Activated naive CD8-positive, alpha-beta T cell treated with anti-CD3 and anti-CD28 coated beads for 36 hours (primary cell): ENCODE results near the gene DNAI1. TPM values are rescaled to one million over a fixed set of nuclear protein-coding genes. Genes with fewer than 3 reads are reported as not detected.

Source experiments
- DNase-seq: peaks from one replicate; pipeline ENCODE4 v3.0.0; 2021
- H3K27ac Mint-ChIP-seq: one replicate; pipeline ENCODE4 v1.8.0; 2022; ENCODE audit warnings: mild to moderate bottlenecking, moderate library complexity, mixed read lengths
- H3K27me3 Mint-ChIP-seq: one replicate; pipeline ENCODE4 v1.8.0; 2022; ENCODE audit warnings: mild to moderate bottlenecking, mixed read lengths
- H3K36me3 Mint-ChIP-seq: one replicate; pipeline ENCODE4 v1.8.0; 2021; ENCODE audit warnings: mild to moderate bottlenecking, mixed read lengths
- H3K4me1 Mint-ChIP-seq: one replicate; pipeline ENCODE4 v1.8.0; 2021; ENCODE audit warnings: mixed read lengths
- H3K4me3 Mint-ChIP-seq: one replicate; pipeline ENCODE4 v1.8.0; 2022; ENCODE audit warnings: mild to moderate bottlenecking, moderate library complexity, mixed read lengths
- H3K9me3 Mint-ChIP-seq: one replicate; pipeline ENCODE4 v1.8.0; 2022; ENCODE audit warnings: mixed read lengths
- total RNA-seq, 2 experiments: library from RNA; stranded (reverse); gene quantifications; one replicate each; pipeline ENCODE4 v1.2.3, GENCODE V29; 2021

The DNAI1 gene
- total RNA-seq, 2 experiments from 2014 or later, result not detected

- peaks cover 9% of the 10 kb centered on the region for H3K4me1 Mint-ChIP-seq
- no peaks in the 10 kb centered on the region for H3K27me3 Mint-ChIP-seq
- H3K9me3 Mint-ChIP-seq, result no peaks in the 10 kb centered on the region
- H3K4me3 Mint-ChIP-seq, result no peak overlapping the region
- H3K27ac Mint-ChIP-seq, result no peak overlapping the region
- no peak for DNase-seq
- no peaks in the 10 kb centered on the region for H3K36me3 Mint-ChIP-seq
These were observed 18.6 kb upstream of the DNAI1 start for GRCh38 chr9:34440017-34440416.

GRCh38 chr9:34442770-34443169 is 15.8 kb upstream of the DNAI1 start:
- Mint-ChIP-seq H3K27me3 (no peaks in the 10 kb centered on the region), H3K36me3 (no peaks in the 10 kb centered on the region)

GRCh38 chr9:34443533-34443932 is 15.1 kb upstream of the DNAI1 start:
- Mint-ChIP-seq H3K36me3 (no peaks in the 10 kb centered on the region), H3K4me1 (peaks cover 9% of the 10 kb centered on the region), H3K27me3 (no peaks in the 10 kb centered on the region), H3K4me3 (no peak overlapping the region), H3K27ac (no peak overlapping the region), H3K9me3 (no peaks in the 10 kb centered on the region)
- no peak for DNase-seq

More at GRCh38 chr9:34442770-34443169, 15.8 kb upstream of the DNAI1 start:
- no peak for DNase-seq
- peaks cover 9% of the 10 kb centered on the region for H3K4me1 Mint-ChIP-seq
- no peak overlapping the region for H3K4me3 Mint-ChIP-seq
- H3K27ac Mint-ChIP-seq, result no peak overlapping the region
- no peaks in the 10 kb centered on the region for H3K9me3 Mint-ChIP-seq

GRCh38 chr9:34443976-34444375 is 14.6 kb upstream of the DNAI1 start:
- H3K36me3 Mint-ChIP-seq, result no peaks in the 10 kb centered on the region
- H3K9me3 Mint-ChIP-seq, result no peaks in the 10 kb centered on the region
- no peak overlapping the region for H3K27ac Mint-ChIP-seq
- DNase-seq, result no peak
- no peaks in the 10 kb centered on the region for H3K27me3 Mint-ChIP-seq
- H3K4me3 Mint-ChIP-seq, result no peak overlapping the region
- H3K4me1 Mint-ChIP-seq, result peaks cover 9% of the 10 kb centered on the region

GRCh38 chr9:34446468-34446891 is 12.1 kb upstream of the DNAI1 start:
- no peak overlapping the region for H3K27ac Mint-ChIP-seq
- no peak overlapping the region for H3K4me3 Mint-ChIP-seq
- no peaks in the 10 kb centered on the region for H3K36me3 Mint-ChIP-seq
- peaks cover 3% of the 10 kb centered on the region for H3K4me1 Mint-ChIP-seq
- H3K27me3 Mint-ChIP-seq, result no peaks in the 10 kb centered on the region
- no peaks in the 10 kb centered on the region for H3K9me3 Mint-ChIP-seq
- no peak for DNase-seq

GRCh38 chr9:34446951-34447350 is 11.7 kb upstream of the DNAI1 start:
- H3K27me3 Mint-ChIP-seq, result no peaks in the 10 kb centered on the region
- H3K27ac Mint-ChIP-seq, result no peak overlapping the region
- no peaks in the 10 kb centered on the region for H3K9me3 Mint-ChIP-seq
- no peak for DNase-seq
- H3K4me3 Mint-ChIP-seq, result no peak overlapping the region
- peaks cover 8% of the 10 kb centered on the region for H3K4me1 Mint-ChIP-seq
- H3K36me3 Mint-ChIP-seq, result no peaks in the 10 kb centered on the region

GRCh38 chr9:34450644-34451043 is 8.0 kb upstream of the DNAI1 start:
- no peak for DNase-seq
- H3K4me1 Mint-ChIP-seq, result peaks cover 15% of the 10 kb centered on the region
- no peaks in the 10 kb centered on the region for H3K9me3 Mint-ChIP-seq
- no peak overlapping the region for H3K4me3 Mint-ChIP-seq
- no peaks in the 10 kb centered on the region for H3K27me3 Mint-ChIP-seq
- H3K27ac Mint-ChIP-seq, result no peak overlapping the region
- H3K36me3 Mint-ChIP-seq, result no peaks in the 10 kb centered on the region

- no peak for DNase-seq
- no peaks in the 10 kb centered on the region for H3K9me3 Mint-ChIP-seq
- H3K27me3 Mint-ChIP-seq, result no peaks in the 10 kb centered on the region
- H3K4me1 Mint-ChIP-seq, result peaks cover 16% of the 10 kb centered on the region
- no peak overlapping the region for H3K27ac Mint-ChIP-seq
- no peak overlapping the region for H3K4me3 Mint-ChIP-seq
- H3K36me3 Mint-ChIP-seq, result no peaks in the 10 kb centered on the region
These were observed 7.5 kb upstream of the DNAI1 start for GRCh38 chr9:34451135-34451534.

- H3K27ac Mint-ChIP-seq, result no peak overlapping the region
- peaks cover 20% of the 10 kb centered on the region for H3K4me1 Mint-ChIP-seq
- no peaks in the 10 kb centered on the region for H3K36me3 Mint-ChIP-seq
- H3K9me3 Mint-ChIP-seq, result no peaks in the 10 kb centered on the region
- no peaks in the 10 kb centered on the region for H3K27me3 Mint-ChIP-seq
- peak; percentile 18 for DNase-seq
- no peak overlapping the region for H3K4me3 Mint-ChIP-seq
These were observed 7.1 kb upstream of the DNAI1 start for GRCh38 chr9:34451545-34451944.

- Mint-ChIP-seq H3K27ac (no peak overlapping the region), H3K4me1 (peaks cover 30% of the 10 kb centered on the region)
These were observed 6.0 kb upstream of the DNAI1 start for GRCh38 chr9:34452568-34452967.

GRCh38 chr9:34454571-34455065 is 4.0 kb upstream of the DNAI1 start:
- DNase-seq, result peak; percentile 34
- peaks cover 36% of the 10 kb centered on the region for H3K4me1 Mint-ChIP-seq
- H3K9me3 Mint-ChIP-seq, result no peaks in the 10 kb centered on the region
- no peak overlapping the region for H3K27ac Mint-ChIP-seq
- peaks cover 11% of the 10 kb centered on the region for H3K27me3 Mint-ChIP-seq
- no peaks in the 10 kb centered on the region for H3K36me3 Mint-ChIP-seq
- H3K4me3 Mint-ChIP-seq, result no peak overlapping the region

More at GRCh38 chr9:34452568-34452967, 6.0 kb upstream of the DNAI1 start:
- DNase-seq, result no peak
- Mint-ChIP-seq H3K36me3 (no peaks in the 10 kb centered on the region), H3K9me3 (no peaks in the 10 kb centered on the region), H3K4me3 (no peak overlapping the region), H3K27me3 (no peaks in the 10 kb centered on the region)

- Mint-ChIP-seq H3K9me3 (no peaks in the 10 kb centered on the region), H3K36me3 (no peaks in the 10 kb centered on the region), H3K27ac (no peak overlapping the region), H3K4me3 (no peak overlapping the region), H3K27me3 (peaks cover 15% of the 10 kb centered on the region), H3K4me1 (peaks cover 40% of the 10 kb centered on the region)
- DNase-seq, result no peak
These were observed 2.5 kb upstream of the DNAI1 start for GRCh38 chr9:34456151-34456550.

GRCh38 chr9:34456746-34457145 is 1.9 kb upstream of the DNAI1 start:
- peaks cover 35% of the 10 kb centered on the region for H3K4me1 Mint-ChIP-seq
- no peak overlapping the region for H3K27ac Mint-ChIP-seq
- DNase-seq, result no peak
- H3K9me3 Mint-ChIP-seq, result no peaks in the 10 kb centered on the region
- H3K4me3 Mint-ChIP-seq, result peak overlapping the region; percentile 87
- no peaks in the 10 kb centered on the region for H3K36me3 Mint-ChIP-seq
- H3K27me3 Mint-ChIP-seq, result peaks cover 18% of the 10 kb centered on the region

- Mint-ChIP-seq H3K36me3 (no peaks in the 10 kb centered on the region), H3K27me3 (peaks cover 19% of the 10 kb centered on the region), H3K4me1 (peaks cover 32% of the 10 kb centered on the region), H3K27ac (peak overlapping the region; percentile 50), H3K4me3 (peak overlapping the region; percentile 87), H3K9me3 (no peaks in the 10 kb centered on the region)
- DNase-seq, result peak; percentile 36
These were observed 1.2 kb upstream of the DNAI1 start for GRCh38 chr9:34457266-34458012.

- Mint-ChIP-seq H3K4me1 (peaks cover 35% of the 10 kb centered on the region), H3K27me3 (peaks cover 19% of the 10 kb centered on the region), H3K27ac (no peak overlapping the region), H3K36me3 (no peaks in the 10 kb centered on the region), H3K9me3 (no peaks in the 10 kb centered on the region), H3K4me3 (peak overlapping the region; percentile 76)
- no peak for DNase-seq
These were observed 345 bp downstream of the DNAI1 start for GRCh38 chr9:34458959-34459340.

- peak overlapping the region; percentile 76 for H3K4me3 Mint-ChIP-seq
These were observed 751 bp downstream of the DNAI1 start for GRCh38 chr9:34459356-34459755.

More at GRCh38 chr9:34459356-34459755, 751 bp downstream of the DNAI1 start:
- peaks cover 35% of the 10 kb centered on the region for H3K4me1 Mint-ChIP-seq
- H3K36me3 Mint-ChIP-seq, result no peaks in the 10 kb centered on the region
- no peaks in the 10 kb centered on the region for H3K9me3 Mint-ChIP-seq
- DNase-seq, result no peak
- H3K27ac Mint-ChIP-seq, result no peak overlapping the region
- peaks cover 19% of the 10 kb centered on the region for H3K27me3 Mint-ChIP-seq
